ENCODE results near the gene MYH14.

DNA sequence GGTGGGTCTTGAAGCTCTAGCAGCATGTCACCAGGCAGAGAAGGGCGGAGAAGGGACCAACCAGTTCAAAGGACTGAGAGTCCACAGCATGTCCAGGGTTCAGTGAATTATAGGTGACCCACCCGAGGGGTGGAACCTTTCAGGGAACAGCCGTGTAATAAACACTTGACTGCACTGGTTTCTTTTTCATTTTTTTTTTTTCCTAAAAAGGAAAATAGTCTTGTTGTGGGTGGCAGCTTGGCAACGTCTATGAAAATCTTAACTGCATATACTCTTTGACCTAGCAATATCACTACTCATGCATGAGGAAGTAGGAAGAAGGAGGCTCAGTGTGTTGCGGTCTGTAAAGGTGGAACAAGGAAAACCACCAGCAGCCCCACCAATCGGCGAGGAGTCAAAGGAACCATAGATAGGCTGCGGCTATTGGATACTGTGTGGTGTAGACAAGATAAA, 13.0 kb upstream of the MYH14 start:
- TF ChIP-seq CTCF (IDR thresholded peaks at IDR 0.05; ENCODE audit: poor library complexity, severe bottlenecking): no peak
- TF ChIP-seq EZH2 (IDR thresholded peaks at IDR 0.05; ENCODE audit: borderline replicate concordance, insufficient read depth, low read length, poor library complexity, severe bottlenecking): no peak
- TF ChIP-seq, protein P1, sequence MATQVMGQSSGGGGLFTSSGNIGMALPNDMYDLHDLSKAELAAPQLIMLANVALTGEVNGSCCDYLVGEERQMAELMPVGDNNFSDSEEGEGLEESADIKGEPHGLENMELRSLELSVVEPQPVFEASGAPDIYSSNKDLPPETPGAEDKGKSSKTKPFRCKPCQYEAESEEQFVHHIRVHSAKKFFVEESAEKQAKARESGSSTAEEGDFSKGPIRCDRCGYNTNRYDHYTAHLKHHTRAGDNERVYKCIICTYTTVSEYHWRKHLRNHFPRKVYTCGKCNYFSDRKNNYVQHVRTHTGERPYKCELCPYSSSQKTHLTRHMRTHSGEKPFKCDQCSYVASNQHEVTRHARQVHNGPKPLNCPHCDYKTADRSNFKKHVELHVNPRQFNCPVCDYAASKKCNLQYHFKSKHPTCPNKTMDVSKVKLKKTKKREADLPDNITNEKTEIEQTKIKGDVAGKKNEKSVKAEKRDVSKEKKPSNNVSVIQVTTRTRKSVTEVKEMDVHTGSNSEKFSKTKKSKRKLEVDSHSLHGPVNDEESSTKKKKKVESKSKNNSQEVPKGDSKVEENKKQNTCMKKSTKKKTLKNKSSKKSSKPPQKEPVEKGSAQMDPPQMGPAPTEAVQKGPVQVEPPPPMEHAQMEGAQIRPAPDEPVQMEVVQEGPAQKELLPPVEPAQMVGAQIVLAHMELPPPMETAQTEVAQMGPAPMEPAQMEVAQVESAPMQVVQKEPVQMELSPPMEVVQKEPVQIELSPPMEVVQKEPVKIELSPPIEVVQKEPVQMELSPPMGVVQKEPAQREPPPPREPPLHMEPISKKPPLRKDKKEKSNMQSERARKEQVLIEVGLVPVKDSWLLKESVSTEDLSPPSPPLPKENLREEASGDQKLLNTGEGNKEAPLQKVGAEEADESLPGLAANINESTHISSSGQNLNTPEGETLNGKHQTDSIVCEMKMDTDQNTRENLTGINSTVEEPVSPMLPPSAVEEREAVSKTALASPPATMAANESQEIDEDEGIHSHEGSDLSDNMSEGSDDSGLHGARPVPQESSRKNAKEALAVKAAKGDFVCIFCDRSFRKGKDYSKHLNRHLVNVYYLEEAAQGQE (IDR thresholded peaks at IDR 0.05; ENCODE audit: borderline replicate concordance): no peak
- no peak for TF ChIP-seq EP300 (conservative IDR thresholded peaks at IDR 0.05; ENCODE audit: poor library complexity, severe bottlenecking)
